Measurements from ENCODE around the gene WFDC8.

DNA sequence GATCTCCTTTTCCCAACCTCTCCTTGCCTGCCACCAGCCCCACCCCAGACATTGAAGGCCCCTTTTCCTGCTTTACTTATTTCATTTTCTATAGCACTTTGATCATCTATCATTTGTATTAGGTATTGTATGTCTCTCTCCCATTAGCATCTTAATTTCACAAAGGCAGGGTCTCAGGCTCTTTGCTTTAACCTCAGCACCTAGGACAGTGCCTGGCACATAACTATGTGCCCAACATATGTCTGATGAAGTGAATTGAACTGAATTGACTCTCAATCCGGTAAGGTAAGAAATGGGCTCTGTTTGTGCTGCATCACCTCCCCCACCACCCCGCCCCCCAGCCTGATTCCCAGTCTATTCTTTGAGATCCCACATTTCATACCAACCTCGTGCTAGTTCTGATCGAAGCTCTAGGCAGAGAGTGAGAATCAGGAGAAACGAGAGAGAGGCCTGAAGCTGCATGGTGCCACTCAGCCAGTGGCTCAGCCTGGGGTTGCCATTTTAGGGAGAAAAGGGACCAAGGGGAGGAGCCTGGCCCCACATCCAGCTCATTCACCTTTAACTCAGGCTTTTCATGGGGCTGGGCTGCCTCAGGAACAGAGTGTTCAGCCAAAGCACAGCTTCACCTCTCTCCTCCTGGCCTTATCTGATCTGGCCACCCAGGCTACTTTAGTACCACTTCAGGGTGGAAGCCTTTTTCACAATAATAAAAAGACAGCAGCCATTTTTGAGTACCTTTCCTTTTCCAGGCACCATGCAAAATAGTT is 63.8 kb downstream of the WFDC8 start, which contains the start of gene SPINT3:
- TF ChIP-seq CTCF (IDR thresholded peaks at IDR 0.05) (no peak), RNF2 (IDR thresholded peaks at IDR 0.05; ENCODE audit: borderline replicate concordance, low read depth) (no peak), POLR2A (IDR thresholded peaks at IDR 0.05; ENCODE audit: low read length) (no peak), EHF (CRISPR knock-in tag; IDR thresholded peaks at IDR 0.05) (no peak), RAD21 (conservative IDR thresholded peaks at IDR 0.05 in 1 of 2, IDR thresholded peaks at IDR 0.05 in 1 of 2) (no peak)
- TF ChIP-seq, protein P1, sequence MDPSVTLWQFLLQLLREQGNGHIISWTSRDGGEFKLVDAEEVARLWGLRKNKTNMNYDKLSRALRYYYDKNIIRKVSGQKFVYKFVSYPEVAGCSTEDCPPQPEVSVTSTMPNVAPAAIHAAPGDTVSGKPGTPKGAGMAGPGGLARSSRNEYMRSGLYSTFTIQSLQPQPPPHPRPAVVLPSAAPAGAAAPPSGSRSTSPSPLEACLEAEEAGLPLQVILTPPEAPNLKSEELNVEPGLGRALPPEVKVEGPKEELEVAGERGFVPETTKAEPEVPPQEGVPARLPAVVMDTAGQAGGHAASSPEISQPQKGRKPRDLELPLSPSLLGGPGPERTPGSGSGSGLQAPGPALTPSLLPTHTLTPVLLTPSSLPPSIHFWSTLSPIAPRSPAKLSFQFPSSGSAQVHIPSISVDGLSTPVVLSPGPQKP (IDR thresholded peaks at IDR 0.05; ENCODE audit: low read depth, low read length), result no peak
- TF ChIP-seq, protein P2, sequence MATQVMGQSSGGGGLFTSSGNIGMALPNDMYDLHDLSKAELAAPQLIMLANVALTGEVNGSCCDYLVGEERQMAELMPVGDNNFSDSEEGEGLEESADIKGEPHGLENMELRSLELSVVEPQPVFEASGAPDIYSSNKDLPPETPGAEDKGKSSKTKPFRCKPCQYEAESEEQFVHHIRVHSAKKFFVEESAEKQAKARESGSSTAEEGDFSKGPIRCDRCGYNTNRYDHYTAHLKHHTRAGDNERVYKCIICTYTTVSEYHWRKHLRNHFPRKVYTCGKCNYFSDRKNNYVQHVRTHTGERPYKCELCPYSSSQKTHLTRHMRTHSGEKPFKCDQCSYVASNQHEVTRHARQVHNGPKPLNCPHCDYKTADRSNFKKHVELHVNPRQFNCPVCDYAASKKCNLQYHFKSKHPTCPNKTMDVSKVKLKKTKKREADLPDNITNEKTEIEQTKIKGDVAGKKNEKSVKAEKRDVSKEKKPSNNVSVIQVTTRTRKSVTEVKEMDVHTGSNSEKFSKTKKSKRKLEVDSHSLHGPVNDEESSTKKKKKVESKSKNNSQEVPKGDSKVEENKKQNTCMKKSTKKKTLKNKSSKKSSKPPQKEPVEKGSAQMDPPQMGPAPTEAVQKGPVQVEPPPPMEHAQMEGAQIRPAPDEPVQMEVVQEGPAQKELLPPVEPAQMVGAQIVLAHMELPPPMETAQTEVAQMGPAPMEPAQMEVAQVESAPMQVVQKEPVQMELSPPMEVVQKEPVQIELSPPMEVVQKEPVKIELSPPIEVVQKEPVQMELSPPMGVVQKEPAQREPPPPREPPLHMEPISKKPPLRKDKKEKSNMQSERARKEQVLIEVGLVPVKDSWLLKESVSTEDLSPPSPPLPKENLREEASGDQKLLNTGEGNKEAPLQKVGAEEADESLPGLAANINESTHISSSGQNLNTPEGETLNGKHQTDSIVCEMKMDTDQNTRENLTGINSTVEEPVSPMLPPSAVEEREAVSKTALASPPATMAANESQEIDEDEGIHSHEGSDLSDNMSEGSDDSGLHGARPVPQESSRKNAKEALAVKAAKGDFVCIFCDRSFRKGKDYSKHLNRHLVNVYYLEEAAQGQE (IDR thresholded peaks at IDR 0.05), result peak; percentile 58; the same call in 1 of the 2 replicates
- TF ChIP-seq, protein P3, sequence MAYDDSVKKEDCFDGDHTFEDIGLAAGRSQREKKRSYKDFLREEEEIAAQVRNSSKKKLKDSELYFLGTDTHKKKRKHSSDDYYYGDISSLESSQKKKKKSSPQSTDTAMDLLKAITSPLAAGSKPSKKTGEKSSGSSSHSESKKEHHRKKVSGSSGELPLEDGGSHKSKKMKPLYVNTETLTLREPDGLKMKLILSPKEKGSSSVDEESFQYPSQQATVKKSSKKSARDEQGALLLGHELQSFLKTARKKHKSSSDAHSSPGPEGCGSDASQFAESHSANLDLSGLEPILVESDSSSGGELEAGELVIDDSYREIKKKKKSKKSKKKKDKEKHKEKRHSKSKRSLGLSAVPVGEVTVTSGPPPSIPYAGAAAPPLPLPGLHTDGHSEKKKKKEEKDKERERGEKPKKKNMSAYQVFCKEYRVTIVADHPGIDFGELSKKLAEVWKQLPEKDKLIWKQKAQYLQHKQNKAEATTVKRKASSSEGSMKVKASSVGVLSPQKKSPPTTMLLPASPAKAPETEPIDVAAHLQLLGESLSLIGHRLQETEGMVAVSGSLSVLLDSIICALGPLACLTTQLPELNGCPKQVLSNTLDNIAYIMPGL (CRISPR knock-in tag; IDR thresholded peaks at IDR 0.05; ENCODE audit: borderline replicate concordance), result no peak
- TF ChIP-seq, protein P4, sequence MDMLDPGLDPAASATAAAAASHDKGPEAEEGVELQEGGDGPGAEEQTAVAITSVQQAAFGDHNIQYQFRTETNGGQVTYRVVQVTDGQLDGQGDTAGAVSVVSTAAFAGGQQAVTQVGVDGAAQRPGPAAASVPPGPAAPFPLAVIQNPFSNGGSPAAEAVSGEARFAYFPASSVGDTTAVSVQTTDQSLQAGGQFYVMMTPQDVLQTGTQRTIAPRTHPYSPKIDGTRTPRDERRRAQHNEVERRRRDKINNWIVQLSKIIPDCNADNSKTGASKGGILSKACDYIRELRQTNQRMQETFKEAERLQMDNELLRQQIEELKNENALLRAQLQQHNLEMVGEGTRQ (IDR thresholded peaks at IDR 0.05), result no peak

Data from A549 (cell line).